ENCODE data around the gene CCDC69.

CCDC69 gene

DNA sequence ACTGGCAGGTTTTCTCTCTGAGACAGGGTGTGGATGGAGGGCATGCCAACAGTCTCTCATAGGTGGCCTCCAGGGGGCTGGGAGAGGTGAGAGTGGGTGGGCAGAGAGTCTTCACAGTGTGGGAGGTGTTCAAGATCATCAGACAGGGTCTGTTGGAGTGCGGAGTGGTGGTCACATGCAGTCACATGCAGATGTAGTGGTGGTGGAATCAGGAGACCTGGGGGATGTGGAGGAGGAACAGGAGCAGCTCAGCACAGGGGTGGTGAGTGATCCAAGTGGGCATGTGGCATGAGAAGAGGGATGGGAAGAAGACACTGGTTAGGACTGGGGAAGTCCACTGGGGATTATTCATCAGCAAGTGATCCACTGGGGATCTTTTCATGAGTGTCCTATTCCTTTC lies 34.9 kb upstream of the CCDC69 start:
- no peaks in the 10 kb centered on the region; the same call in 1 of the 2 replicates for H4K20me1 ChIP-seq (ENCODE audit: low read depth, low read length)
- no peak overlapping the region for H3K27ac ChIP-seq (ENCODE audit: low read depth, low read length)
- peaks cover 9% of the 10 kb centered on the region; the same call in 1 of the 2 replicates for H3K36me3 ChIP-seq (ENCODE audit: low read length)

DNA sequence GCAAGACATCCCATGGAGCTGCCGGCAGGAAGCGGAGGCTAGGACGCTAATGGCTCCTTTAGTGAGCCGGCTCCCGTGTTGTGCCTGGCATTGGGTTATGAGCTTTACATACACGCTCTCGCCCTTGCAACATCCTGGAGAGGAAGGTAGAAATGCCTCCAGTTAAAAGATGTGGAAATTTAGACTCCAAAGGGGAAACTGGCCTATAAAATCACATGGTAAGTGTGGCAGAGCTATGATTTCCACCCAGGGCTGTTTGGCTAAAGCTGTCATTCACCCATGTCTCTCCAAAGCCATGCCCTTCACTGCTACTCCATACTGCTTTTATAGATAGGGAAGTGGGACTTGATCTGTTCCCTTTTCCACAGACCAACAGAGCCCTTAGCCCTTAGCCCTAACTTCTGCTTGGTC lies 34.3 kb upstream of the CCDC69 start:
- Histone ChIP-seq H3K9me2 (replicated peaks; ENCODE audit: insufficient read depth, low read length) (no peaks in the 10 kb centered on the region), H3K4me3 (ENCODE audit: insufficient read depth, low read length, poor library complexity, severe bottlenecking) (no peak overlapping the region), H3K36me3 (ENCODE audit: low read length) (peaks cover 9% of the 10 kb centered on the region; the same call in 1 of the 2 replicates), H3K9me3 (ENCODE audit: insufficient read depth, low read length) (no peaks in the 10 kb centered on the region), H2AFZ (ENCODE audit: low read depth, low read length, severe bottlenecking) (no peak overlapping the region), H3K79me2 (ENCODE audit: insufficient read depth, low read length) (peaks cover 98% of the 10 kb centered on the region), H3K27me3 (ENCODE audit: low read length) (no peaks in the 10 kb centered on the region), H3K4me2 (ENCODE audit: low read depth, low read length, poor library complexity, severe bottlenecking) (peak overlapping the region; percentile 68), H3F3A (ENCODE audit: insufficient read depth) (peaks cover 19% of the 10 kb centered on the region), H3K27ac (ENCODE audit: low read depth, low read length) (peak overlapping the region; percentile 84), H4K20me1 (ENCODE audit: low read depth, low read length) (no peaks in the 10 kb centered on the region; the same call in 1 of the 2 replicates), H3K9ac (ENCODE audit: low read length) (no peak overlapping the region)
- no peak for TF ChIP-seq EZH2phosphoT487 (conservative IDR thresholded peaks at IDR 0.05; ENCODE audit: low read length)
- TF ChIP-seq, protein P1, sequence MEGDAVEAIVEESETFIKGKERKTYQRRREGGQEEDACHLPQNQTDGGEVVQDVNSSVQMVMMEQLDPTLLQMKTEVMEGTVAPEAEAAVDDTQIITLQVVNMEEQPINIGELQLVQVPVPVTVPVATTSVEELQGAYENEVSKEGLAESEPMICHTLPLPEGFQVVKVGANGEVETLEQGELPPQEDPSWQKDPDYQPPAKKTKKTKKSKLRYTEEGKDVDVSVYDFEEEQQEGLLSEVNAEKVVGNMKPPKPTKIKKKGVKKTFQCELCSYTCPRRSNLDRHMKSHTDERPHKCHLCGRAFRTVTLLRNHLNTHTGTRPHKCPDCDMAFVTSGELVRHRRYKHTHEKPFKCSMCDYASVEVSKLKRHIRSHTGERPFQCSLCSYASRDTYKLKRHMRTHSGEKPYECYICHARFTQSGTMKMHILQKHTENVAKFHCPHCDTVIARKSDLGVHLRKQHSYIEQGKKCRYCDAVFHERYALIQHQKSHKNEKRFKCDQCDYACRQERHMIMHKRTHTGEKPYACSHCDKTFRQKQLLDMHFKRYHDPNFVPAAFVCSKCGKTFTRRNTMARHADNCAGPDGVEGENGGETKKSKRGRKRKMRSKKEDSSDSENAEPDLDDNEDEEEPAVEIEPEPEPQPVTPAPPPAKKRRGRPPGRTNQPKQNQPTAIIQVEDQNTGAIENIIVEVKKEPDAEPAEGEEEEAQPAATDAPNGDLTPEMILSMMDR (IDR thresholded peaks at IDR 0.05; ENCODE audit: insufficient read depth, low read length, poor library complexity, severe bottlenecking): no peak

More for the DNA sequence above, 34.9 kb upstream of the CCDC69 start:
- Histone ChIP-seq H3F3A (ENCODE audit: insufficient read depth) (peaks cover 17% of the 10 kb centered on the region), H3K4me2 (ENCODE audit: low read depth, low read length, poor library complexity, severe bottlenecking) (no peak overlapping the region), H3K4me3 (ENCODE audit: insufficient read depth, low read length, poor library complexity, severe bottlenecking) (no peak overlapping the region), H3K79me2 (ENCODE audit: insufficient read depth, low read length) (peaks cover 98% of the 10 kb centered on the region), H3K9ac (ENCODE audit: low read length) (no peak overlapping the region), H2AFZ (ENCODE audit: low read depth, low read length, severe bottlenecking) (no peak overlapping the region), H3K9me3 (ENCODE audit: insufficient read depth, low read length) (no peaks in the 10 kb centered on the region), H3K27me3 (ENCODE audit: low read length) (no peaks in the 10 kb centered on the region), H3K9me2 (replicated peaks; ENCODE audit: insufficient read depth, low read length) (no peaks in the 10 kb centered on the region)
- TF ChIP-seq, protein P1 (IDR thresholded peaks at IDR 0.05; ENCODE audit: insufficient read depth, low read length, poor library complexity, severe bottlenecking): no peak
- no peak for TF ChIP-seq EZH2phosphoT487 (conservative IDR thresholded peaks at IDR 0.05; ENCODE audit: low read length)

DNA sequence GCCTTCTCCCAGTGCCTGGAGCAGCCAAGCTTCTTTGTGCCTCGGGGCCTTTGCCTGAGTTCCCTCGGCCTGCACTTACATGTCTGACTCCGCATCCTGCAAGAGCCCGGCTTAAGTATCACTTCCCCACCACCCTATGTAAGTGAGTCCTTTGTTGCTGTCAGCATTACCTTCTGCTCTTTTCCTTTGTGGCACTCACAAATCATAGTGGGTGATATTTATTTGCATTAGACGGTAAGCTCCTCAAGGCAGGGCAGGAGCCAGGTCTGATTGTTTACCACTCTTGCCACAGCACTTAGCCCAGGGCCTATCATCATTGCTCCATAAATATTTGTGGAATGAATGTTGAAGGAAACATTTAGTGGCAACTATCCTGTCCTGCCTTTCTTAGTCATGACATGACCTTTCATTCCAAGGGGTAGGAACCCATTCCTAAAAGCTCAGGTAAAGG lies 33.9 kb upstream of the CCDC69 start:
- Histone ChIP-seq H3K4me3 (ENCODE audit: insufficient read depth, low read length, poor library complexity, severe bottlenecking) (no peak overlapping the region), H3K9me3 (ENCODE audit: insufficient read depth, low read length) (no peaks in the 10 kb centered on the region), H3K27ac (ENCODE audit: low read depth, low read length) (peak overlapping the region; percentile 84), H3K27me3 (ENCODE audit: low read length) (no peaks in the 10 kb centered on the region), H3K9ac (ENCODE audit: low read length) (peak overlapping the region; percentile 97), H3K4me2 (ENCODE audit: low read depth, low read length, poor library complexity, severe bottlenecking) (peak overlapping the region; percentile 68), H2AFZ (ENCODE audit: low read depth, low read length, severe bottlenecking) (no peak overlapping the region), H3F3A (ENCODE audit: insufficient read depth) (peaks cover 19% of the 10 kb centered on the region), H3K79me2 (ENCODE audit: insufficient read depth, low read length) (peaks cover 97% of the 10 kb centered on the region), H4K20me1 (ENCODE audit: low read depth, low read length) (no peaks in the 10 kb centered on the region; the same call in 1 of the 2 replicates), H3K36me3 (ENCODE audit: low read length) (peaks cover 9% of the 10 kb centered on the region; the same call in 1 of the 2 replicates), H3K9me2 (replicated peaks; ENCODE audit: insufficient read depth, low read length) (no peaks in the 10 kb centered on the region)
- TF ChIP-seq, protein P1 (IDR thresholded peaks at IDR 0.05; ENCODE audit: insufficient read depth, low read length, poor library complexity, severe bottlenecking): no peak
- TF ChIP-seq EZH2phosphoT487 (conservative IDR thresholded peaks at IDR 0.05; ENCODE audit: low read length): no peak
